HS-27A (cell line): ENCODE measurements around the gene MGAT3.
A peak's percentile ranks its signal among the peaks of the same experiment; 100 is the strongest.
"Not testable (repeated sequence)": the region's sequence is repeated elsewhere in the genome, so short reads cannot be mapped to it uniquely, and the experiment has no call there.

Experiments used
- DNase-seq: peaks from one replicate; pipeline ENCODE4 v3.0.0-alpha.2; 2012; ENCODE audit warnings: low read depth, missing footprints

MGAT3 gene

DNA sequence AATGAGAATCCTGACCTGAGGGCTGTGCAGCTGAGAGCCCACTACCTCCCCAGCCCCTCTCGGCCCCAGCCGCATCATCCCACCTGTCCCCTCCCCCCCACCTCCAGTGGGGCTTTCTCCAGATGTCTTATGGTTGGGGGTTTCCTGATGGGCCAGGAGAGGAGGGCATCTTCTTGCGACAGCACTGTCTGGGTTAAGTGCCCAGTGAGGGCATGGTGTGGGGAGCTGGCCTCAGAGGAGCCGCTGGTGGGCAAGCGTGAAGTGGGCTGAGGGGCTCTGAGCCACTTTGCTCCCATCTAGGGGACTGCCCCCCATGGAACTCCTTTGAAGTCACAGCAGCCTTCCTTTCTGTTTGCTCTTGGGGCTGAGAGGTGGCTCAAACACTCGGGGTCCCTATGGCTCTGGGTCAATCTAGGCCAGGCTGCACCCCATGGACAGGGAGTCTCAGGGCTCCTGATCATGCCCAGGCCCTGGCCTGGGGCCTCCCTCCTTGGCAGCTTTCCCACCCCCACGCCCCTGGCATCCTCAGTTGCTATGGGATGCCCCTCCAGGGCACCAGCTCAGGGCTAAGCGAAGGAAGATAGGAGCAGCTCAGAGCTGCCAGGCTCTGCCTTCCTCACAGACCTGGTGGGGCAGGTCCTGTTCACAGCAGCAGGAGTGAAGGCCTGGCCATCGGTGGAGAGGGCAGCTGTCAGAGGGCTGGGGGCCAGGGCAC is 34.3 kb downstream of the MGAT3 start:
- DNase-seq: no peak

- no peak for DNase-seq
Observed at GRCh38 chr22:39491696-39492095, 34.9 kb downstream of the MGAT3 start.

DNA sequence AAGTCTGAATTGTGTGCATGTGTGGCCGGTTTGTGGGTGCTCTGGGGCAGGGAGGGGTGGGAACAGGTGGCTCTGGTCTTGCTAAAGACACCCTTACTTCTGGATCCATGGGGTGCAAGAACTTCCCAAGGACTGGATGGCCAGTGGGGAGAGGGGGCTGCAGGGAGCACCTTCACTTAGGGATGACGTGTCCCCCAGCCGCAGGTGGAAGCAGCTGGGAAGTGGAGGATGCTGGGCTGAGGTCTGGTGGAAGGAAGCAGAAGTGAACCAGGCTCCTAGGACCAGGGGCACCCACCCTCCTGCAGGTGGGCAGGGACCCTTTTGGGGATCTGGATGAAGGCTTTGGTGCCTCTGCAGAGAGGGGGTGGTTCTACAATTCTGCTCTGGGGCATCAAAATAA is 35.4 kb downstream of the MGAT3 start:
- DNase-seq: no peak

DNA sequence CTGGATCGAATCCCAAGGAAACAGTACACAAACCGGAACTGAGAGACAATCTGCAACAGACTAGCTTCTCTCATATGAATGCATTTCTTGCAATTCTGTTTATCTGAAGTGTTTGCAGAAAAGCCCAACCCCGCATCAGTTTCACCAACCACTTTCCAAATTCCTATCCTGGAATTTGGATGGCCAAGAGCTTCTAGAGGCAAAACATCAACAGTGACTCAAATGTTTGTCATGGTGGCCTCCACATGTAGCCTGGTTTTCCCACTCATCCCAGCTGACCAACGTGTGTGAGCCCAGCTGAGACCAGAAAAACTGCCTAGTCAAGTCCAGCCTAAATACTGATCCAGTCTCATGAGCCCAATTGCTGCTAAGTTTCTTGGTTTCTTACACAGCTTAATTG is 36.9 kb downstream of the MGAT3 start:
- peak; percentile 51 for DNase-seq

DNA sequence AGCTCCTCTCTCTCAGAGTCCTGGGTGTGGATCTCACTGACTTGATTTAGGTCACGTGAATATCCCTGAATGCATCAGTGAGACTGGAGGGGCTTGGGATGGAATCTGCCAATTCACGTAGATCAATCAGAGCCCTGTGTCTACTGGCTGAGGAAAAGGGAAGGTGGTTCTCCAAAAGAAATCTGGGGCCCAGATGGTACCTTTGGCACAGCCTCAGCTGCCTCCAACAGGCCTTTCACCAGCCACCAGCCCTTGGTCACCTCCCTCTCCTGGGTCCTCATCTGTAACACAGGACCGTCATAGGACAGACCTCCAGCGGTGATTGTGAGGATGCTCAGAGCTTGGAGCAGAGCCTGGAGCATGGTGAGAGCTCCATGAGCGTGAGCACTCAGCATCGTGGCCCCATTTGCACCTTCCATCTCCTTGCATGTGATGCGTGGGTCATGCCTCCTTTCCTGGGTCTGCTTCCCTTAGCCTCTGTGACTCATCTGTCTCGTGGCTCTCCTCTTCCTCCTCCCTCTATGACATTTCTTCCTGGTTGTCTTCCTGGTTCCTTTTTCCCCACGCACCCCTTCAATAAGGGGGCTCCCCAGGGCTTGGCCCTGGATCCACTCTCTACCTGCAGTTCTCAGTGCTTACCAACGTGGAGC is 37.8 kb downstream of the MGAT3 start:
- no peak for DNase-seq

DNA sequence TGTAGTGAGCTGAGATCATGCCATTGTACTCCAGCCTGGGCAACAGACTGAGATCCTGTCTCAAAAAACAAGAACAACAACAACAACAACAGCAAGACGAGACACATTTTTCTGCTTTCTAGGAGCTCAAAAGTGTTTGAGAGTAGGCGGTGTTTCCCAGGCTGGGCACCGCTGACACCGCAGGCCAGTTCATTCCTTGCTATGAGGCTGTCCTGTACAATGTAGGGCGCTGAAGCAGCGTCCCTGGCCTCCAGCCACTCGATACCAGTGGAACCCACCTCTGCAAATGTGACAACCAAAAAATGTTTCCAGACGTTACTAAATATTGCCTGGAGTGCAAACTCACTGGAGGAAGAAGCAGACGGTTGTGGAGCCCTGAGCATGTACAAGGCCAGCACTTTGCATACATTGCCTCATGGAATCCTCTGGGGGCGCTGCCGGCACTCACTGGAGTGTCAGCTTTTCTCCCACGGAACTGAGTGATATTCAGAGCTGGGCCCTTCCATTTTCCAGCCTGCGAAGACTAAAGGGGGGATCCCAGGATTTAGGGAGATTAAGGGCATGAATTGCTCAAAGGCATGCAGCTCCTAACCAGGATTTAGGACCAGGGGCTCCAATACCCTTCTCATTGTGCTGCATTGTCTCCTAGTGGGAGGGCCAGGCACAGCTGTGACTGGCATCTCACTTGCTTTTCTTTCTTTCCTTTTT is 39.5 kb downstream of the MGAT3 start:
- DNase-seq: no peak

DNA sequence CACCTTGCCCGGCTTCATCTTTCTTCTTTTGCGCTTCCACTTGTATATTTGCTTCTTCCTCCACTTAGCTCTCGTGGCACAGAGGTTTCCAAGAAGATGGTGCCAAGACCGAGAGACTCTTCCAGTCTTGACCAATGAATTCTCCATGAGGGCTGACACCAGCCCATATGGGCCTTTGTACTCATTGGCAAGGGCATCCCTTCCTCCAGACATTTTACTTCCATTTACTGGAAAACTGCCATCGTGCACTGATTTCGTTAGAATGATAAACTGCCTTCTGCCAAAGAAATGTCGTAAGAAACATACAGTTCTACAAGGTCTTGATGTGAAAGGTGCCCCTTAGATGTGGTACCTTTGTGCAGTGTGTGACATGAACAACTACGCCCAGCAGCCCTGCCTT is 40.6 kb downstream of the MGAT3 start:
- DNase-seq: no peak

DNA sequence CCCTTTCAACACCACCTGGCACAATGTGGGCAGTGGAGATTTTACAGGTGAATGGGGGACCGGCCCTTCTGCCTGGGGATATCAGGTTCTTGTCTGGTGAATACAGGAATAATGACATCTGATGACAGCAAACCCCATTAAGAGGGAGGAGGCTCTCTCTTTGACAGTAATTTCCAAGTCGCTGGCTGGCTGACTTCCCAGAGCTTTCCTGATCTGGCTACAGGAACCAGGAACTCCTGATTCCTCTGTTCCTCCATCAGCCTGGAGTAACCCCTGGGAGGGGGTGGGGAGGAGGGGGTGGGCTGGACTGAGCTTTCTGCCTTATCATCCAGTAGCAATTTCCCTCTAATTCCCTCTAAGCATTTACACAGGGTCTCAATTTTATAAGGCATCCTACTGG is 41.6 kb downstream of the MGAT3 start:
- no peak for DNase-seq

DNA sequence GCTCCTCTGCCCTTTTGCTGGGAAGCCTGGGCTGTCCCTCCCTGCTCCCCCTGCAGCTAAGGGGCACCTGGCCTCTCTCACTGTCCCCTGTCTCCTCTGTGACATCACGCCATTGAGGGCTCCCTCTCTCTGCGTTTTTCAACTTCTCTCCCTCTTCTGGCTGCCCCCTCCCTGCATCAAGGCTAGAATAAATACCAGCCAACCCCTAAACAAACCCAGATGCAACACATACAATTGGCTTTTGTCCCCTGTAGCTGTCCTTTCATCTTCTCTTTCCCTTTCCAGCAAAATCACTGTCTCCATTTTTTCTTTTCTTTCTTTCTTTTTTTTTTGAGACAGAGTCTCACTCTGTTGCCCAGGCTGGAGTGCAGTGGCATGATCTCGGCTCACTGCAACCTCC is 42.0 kb downstream of the MGAT3 start:
- no peak for DNase-seq

- no peak for DNase-seq
Observed at GRCh38 chr22:39500101-39500500, 43.3 kb downstream of the MGAT3 start.

- no peak for DNase-seq
Observed at GRCh38 chr22:39501644-39502108, 44.9 kb downstream of the MGAT3 start.

DNA sequence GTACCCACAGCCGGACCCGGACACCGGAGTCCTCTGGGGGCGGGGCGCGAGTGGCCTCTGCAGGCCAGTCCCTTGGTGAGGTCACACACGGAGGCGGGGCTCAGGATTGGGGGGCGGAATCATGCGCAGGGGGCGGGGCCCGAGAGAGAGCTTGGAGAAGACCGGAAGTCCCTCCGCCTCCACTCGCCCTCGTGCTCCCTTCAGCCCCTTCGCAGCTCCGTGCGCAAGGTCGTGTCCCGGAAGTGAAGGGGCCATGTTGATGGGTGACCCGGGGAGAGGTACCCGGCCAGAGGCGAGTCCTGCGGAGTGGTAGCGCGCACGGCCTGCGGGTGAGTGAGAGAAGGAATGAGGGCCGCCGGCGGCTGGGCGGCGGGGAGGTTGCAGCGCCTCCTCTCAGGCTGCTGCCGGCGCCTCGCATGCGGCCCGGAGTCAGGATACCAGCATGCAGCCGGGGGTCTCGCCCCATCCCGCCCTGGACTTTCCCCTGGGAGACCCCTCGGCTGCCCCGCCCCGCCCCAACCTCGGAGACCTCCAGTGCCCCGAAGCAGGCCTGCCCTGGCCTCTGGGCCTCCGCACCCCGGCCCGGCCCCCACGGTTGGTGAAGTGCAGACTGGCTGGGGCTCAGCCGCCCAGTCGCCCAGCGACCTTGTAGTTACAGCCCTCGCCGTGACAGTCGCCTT is 45.4 kb downstream of the MGAT3 start, which contains the start of gene MIEF1:
MIEF1 (plus strand) TSS at position 182 of the 680 bp plus-strand sequence. CDS start 9,005 bp downstream, outside the sequence.
- DNase-seq: peak; percentile 81

- no peak for DNase-seq
Observed at GRCh38 chr22:39502789-39503409, 46.1 kb downstream of the MGAT3 start.

- no peak for DNase-seq
Observed at GRCh38 chr22:39503630-39504029, 46.8 kb downstream of the MGAT3 start.

GRCh38 chr22:39504071-39504470 is 47.3 kb downstream of the MGAT3 start:
- DNase-seq: no peak

DNA sequence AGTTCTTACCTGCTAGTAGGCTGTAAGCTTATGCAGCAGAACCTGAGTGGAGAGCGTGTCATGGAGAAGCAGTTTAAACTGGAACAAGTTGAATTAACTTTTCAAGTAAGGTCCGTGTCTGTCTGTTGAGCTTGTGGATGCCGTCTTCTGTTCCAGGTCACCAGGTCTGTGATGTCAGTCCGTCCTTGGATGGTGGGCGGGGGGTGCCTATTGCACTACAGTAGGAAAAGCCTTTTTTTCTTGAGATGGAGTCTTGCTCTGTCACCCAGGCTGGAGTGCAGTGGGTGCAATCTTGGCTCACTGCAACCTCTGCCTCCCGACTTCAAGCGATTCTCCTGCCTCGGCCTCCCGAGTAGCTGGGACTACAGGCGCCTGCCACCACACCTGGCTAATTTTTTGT is 50.2 kb downstream of the MGAT3 start:
- DNase-seq: not testable (repeated sequence)

GRCh38 chr22:39508393-39508792 is 51.6 kb downstream of the MGAT3 start:
- DNase-seq: no peak

DNA sequence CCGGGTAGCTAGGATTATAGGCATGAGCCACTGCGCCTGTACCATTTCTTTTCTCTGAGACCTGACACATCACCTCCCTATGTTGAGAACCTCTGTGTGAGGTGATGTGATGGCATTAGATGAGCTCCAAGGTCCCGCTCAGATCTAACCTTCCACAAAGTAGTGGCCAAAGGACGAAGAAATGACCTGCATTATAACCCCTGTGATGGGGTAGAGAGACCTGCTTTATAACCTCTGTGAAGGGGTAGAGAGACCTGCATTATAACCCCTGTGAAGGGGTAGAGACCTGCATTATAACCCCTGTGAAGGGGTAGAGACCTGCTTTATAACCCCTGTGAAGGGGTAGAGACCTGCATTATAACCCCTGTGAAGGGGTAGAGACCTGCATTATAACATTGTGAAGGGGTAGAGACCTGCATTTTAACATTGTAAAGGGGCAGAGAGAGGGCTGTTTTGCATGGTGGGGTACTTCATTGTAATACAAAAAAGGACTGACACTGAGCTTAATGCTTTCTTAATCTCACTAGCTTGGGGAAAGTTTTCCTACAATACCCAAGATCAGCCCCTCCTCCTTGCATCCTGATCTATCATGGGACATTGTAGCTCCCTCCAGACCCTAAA is 53.8 kb downstream of the MGAT3 start:
- no peak for DNase-seq

- DNase-seq: no peak
Observed at GRCh38 chr22:39511226-39511625, 54.4 kb downstream of the MGAT3 start.

DNA sequence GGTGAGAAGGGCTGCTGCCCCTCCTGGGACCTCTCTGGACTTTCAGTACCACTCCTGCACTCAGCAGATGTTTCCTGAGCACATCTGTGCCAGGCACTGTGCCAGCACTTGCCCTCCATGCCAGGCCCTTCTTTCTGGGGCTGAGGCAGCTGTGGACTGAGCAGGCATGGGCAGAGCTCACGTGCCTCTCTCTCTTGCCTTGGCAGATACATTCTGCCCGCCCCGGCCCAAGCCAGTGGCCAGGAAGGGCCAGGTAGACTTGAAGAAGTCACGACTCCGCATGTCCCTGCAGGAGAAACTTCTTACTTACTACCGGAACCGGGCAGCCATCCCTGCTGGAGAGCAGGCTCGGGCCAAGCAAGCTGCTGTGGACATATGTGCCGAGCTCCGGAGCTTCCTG is 55.2 kb downstream of the MGAT3 start:
- DNase-seq: no peak

DNA sequence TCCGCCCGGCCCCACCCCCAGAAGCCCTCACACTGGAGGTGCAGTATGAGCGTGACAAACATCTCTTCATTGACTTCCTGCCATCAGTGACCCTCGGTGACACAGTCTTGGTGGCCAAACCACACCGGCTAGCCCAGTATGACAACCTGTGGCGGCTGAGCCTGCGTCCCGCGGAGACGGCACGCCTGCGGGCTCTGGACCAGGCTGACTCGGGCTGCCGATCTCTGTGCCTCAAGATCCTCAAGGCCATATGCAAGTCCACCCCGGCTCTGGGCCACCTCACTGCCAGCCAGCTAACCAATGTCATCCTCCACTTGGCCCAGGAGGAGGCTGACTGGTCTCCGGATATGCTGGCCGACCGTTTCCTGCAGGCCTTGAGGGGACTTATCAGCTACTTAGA is 57.0 kb downstream of the MGAT3 start:
- DNase-seq: no peak
